T-helper 2 cell treated with Interferon-gamma antibody and Interleukin-4, amounts not matched to agents 5 μg/mL and 100 μg/mL, for 36 hours (primary cell): ENCODE results near the gene ST8SIA2.

Experiments used
- DNase-seq: peaks from one replicate; pipeline ENCODE4 v3.0.0; 2021; ENCODE audit warnings: low spot score
- H3K27ac Mint-ChIP-seq: one replicate; pipeline ENCODE4 v1.8.0; 2021; ENCODE audit warnings: mild to moderate bottlenecking, mixed read lengths
- H3K27me3 Mint-ChIP-seq: one replicate; pipeline ENCODE4 v1.8.0; 2021; ENCODE audit warnings: low read depth, mixed read lengths
- H3K36me3 Mint-ChIP-seq: one replicate; pipeline ENCODE4 v1.8.0; 2021; ENCODE audit warnings: low read depth, mixed read lengths
- H3K4me1 Mint-ChIP-seq: one replicate; pipeline ENCODE4 v1.8.0; 2021; ENCODE audit warnings: low read depth, mixed read lengths
- H3K4me3 Mint-ChIP-seq: one replicate; pipeline ENCODE4 v1.8.0; 2022; ENCODE audit warnings: mild to moderate bottlenecking, moderate library complexity, mixed read lengths
- H3K9me3 Mint-ChIP-seq: one replicate; pipeline ENCODE4 v1.8.0; 2021; ENCODE audit warnings: mixed read lengths

Gene ST8SIA2

GRCh38 chr15:92430069-92430440 lies 36.4 kb downstream of the ST8SIA2 start:
- Mint-ChIP-seq H3K4me1 (no peaks in the 10 kb centered on the region), H3K27me3 (peaks cover 12% of the 10 kb centered on the region), H3K4me3 (no peak overlapping the region), H3K36me3 (no peaks in the 10 kb centered on the region), H3K27ac (no peak overlapping the region), H3K9me3 (no peaks in the 10 kb centered on the region)
- DNase-seq = no peak

- peaks cover 6% of the 10 kb centered on the region for H3K27me3 Mint-ChIP-seq
- no peak overlapping the region for H3K27ac Mint-ChIP-seq
Observed at GRCh38 chr15:92435145-92435544, 41.5 kb downstream of the ST8SIA2 start.

GRCh38 chr15:92438471-92438870 lies 44.8 kb downstream of the ST8SIA2 start:
- DNase-seq = no peak
- no peaks in the 10 kb centered on the region for H3K9me3 Mint-ChIP-seq
- no peaks in the 10 kb centered on the region for H3K36me3 Mint-ChIP-seq
- no peak overlapping the region for H3K4me3 Mint-ChIP-seq
- no peaks in the 10 kb centered on the region for H3K27me3 Mint-ChIP-seq
- H3K4me1 Mint-ChIP-seq = no peaks in the 10 kb centered on the region
- H3K27ac Mint-ChIP-seq = no peak overlapping the region

More at GRCh38 chr15:92435145-92435544, 41.5 kb downstream of the ST8SIA2 start:
- no peak overlapping the region for H3K4me3 Mint-ChIP-seq
- no peaks in the 10 kb centered on the region for H3K36me3 Mint-ChIP-seq
- no peaks in the 10 kb centered on the region for H3K4me1 Mint-ChIP-seq
- H3K9me3 Mint-ChIP-seq = no peaks in the 10 kb centered on the region
- DNase-seq = no peak

- H3K4me3 Mint-ChIP-seq = no peak overlapping the region
- H3K4me1 Mint-ChIP-seq = no peaks in the 10 kb centered on the region
- no peaks in the 10 kb centered on the region for H3K27me3 Mint-ChIP-seq
- no peak for DNase-seq
- no peaks in the 10 kb centered on the region for H3K9me3 Mint-ChIP-seq
- no peaks in the 10 kb centered on the region for H3K36me3 Mint-ChIP-seq
- no peak overlapping the region for H3K27ac Mint-ChIP-seq
Observed at GRCh38 chr15:92443381-92443780, 49.7 kb downstream of the ST8SIA2 start.

GRCh38 chr15:92444631-92445030 lies 51.0 kb downstream of the ST8SIA2 start:
- DNase-seq = no peak
- Mint-ChIP-seq H3K9me3 (no peaks in the 10 kb centered on the region), H3K27ac (no peak overlapping the region), H3K4me3 (no peak overlapping the region), H3K27me3 (no peaks in the 10 kb centered on the region), H3K36me3 (no peaks in the 10 kb centered on the region), H3K4me1 (no peaks in the 10 kb centered on the region)

GRCh38 chr15:92448370-92448769 lies 54.7 kb downstream of the ST8SIA2 start:
- Mint-ChIP-seq H3K9me3 (no peaks in the 10 kb centered on the region), H3K27ac (no peak overlapping the region), H3K27me3 (peaks cover 5% of the 10 kb centered on the region), H3K4me3 (no peak overlapping the region), H3K36me3 (no peaks in the 10 kb centered on the region), H3K4me1 (no peaks in the 10 kb centered on the region)
- DNase-seq = no peak

- no peak overlapping the region for H3K4me3 Mint-ChIP-seq
- no peaks in the 10 kb centered on the region for H3K36me3 Mint-ChIP-seq
- peaks cover 5% of the 10 kb centered on the region for H3K27me3 Mint-ChIP-seq
- no peak overlapping the region for H3K27ac Mint-ChIP-seq
- DNase-seq = no peak
- H3K9me3 Mint-ChIP-seq = no peaks in the 10 kb centered on the region
- H3K4me1 Mint-ChIP-seq = no peaks in the 10 kb centered on the region
Observed at GRCh38 chr15:92449476-92449875, 55.8 kb downstream of the ST8SIA2 start.

GRCh38 chr15:92451225-92451825 lies 57.6 kb downstream of the ST8SIA2 start:
- H3K27me3 Mint-ChIP-seq = peaks cover 5% of the 10 kb centered on the region
- no peak for DNase-seq
- no peaks in the 10 kb centered on the region for H3K36me3 Mint-ChIP-seq
- H3K9me3 Mint-ChIP-seq = no peaks in the 10 kb centered on the region
- H3K4me1 Mint-ChIP-seq = no peaks in the 10 kb centered on the region
- H3K4me3 Mint-ChIP-seq = no peak overlapping the region
- H3K27ac Mint-ChIP-seq = no peak overlapping the region

GRCh38 chr15:92452143-92452542 lies 58.5 kb downstream of the ST8SIA2 start:
- no peaks in the 10 kb centered on the region for H3K36me3 Mint-ChIP-seq

GRCh38 chr15:92453607-92454006 lies 59.9 kb downstream of the ST8SIA2 start:
- no peaks in the 10 kb centered on the region for H3K36me3 Mint-ChIP-seq

More at GRCh38 chr15:92452143-92452542, 58.5 kb downstream of the ST8SIA2 start:
- Mint-ChIP-seq H3K9me3 (no peaks in the 10 kb centered on the region), H3K27me3 (peaks cover 5% of the 10 kb centered on the region), H3K27ac (no peak overlapping the region), H3K4me1 (no peaks in the 10 kb centered on the region), H3K4me3 (no peak overlapping the region)
- DNase-seq = no peak

GRCh38 chr15:92454555-92455105 lies 60.9 kb downstream of the ST8SIA2 start:
- Mint-ChIP-seq H3K4me1 (no peaks in the 10 kb centered on the region), H3K9me3 (no peaks in the 10 kb centered on the region), H3K4me3 (no peak overlapping the region), H3K27ac (no peak overlapping the region), H3K27me3 (peaks cover 5% of the 10 kb centered on the region), H3K36me3 (no peaks in the 10 kb centered on the region)
- no peak for DNase-seq

More at GRCh38 chr15:92453607-92454006, 59.9 kb downstream of the ST8SIA2 start:
- H3K27me3 Mint-ChIP-seq = peaks cover 5% of the 10 kb centered on the region
- no peak overlapping the region for H3K4me3 Mint-ChIP-seq
- no peak overlapping the region for H3K27ac Mint-ChIP-seq
- DNase-seq = no peak
- no peaks in the 10 kb centered on the region for H3K4me1 Mint-ChIP-seq
- no peaks in the 10 kb centered on the region for H3K9me3 Mint-ChIP-seq

- H3K36me3 Mint-ChIP-seq = no peaks in the 10 kb centered on the region
- H3K27me3 Mint-ChIP-seq = no peaks in the 10 kb centered on the region
- no peak overlapping the region for H3K4me3 Mint-ChIP-seq
- no peak for DNase-seq
- H3K27ac Mint-ChIP-seq = no peak overlapping the region
- no peaks in the 10 kb centered on the region for H3K9me3 Mint-ChIP-seq
- no peaks in the 10 kb centered on the region for H3K4me1 Mint-ChIP-seq
Observed at GRCh38 chr15:92455271-92455670, 61.6 kb downstream of the ST8SIA2 start.

- H3K36me3 Mint-ChIP-seq = no peaks in the 10 kb centered on the region
- H3K4me3 Mint-ChIP-seq = no peak overlapping the region
- no peaks in the 10 kb centered on the region for H3K9me3 Mint-ChIP-seq
- H3K27me3 Mint-ChIP-seq = no peaks in the 10 kb centered on the region
- no peaks in the 10 kb centered on the region for H3K4me1 Mint-ChIP-seq
- no peak for DNase-seq
- H3K27ac Mint-ChIP-seq = no peak overlapping the region
Observed at GRCh38 chr15:92457471-92458041, 63.9 kb downstream of the ST8SIA2 start.

- no peak overlapping the region for H3K4me3 Mint-ChIP-seq
- no peaks in the 10 kb centered on the region for H3K9me3 Mint-ChIP-seq
- H3K27me3 Mint-ChIP-seq = no peaks in the 10 kb centered on the region
- DNase-seq = no peak
- H3K36me3 Mint-ChIP-seq = no peaks in the 10 kb centered on the region
- no peak overlapping the region for H3K27ac Mint-ChIP-seq
- no peaks in the 10 kb centered on the region for H3K4me1 Mint-ChIP-seq
Observed at GRCh38 chr15:92460023-92460422, 66.3 kb downstream of the ST8SIA2 start.
